Measurements from ENCODE around the gene CSRP2. TPM values are rescaled to one million over a fixed set of nuclear protein-coding genes. Genes with fewer than 3 reads are reported as not detected.

CSRP2 gene
- polyA plus RNA-seq, 1 donor from 2014 or later, result 67.2 TPM

DNA sequence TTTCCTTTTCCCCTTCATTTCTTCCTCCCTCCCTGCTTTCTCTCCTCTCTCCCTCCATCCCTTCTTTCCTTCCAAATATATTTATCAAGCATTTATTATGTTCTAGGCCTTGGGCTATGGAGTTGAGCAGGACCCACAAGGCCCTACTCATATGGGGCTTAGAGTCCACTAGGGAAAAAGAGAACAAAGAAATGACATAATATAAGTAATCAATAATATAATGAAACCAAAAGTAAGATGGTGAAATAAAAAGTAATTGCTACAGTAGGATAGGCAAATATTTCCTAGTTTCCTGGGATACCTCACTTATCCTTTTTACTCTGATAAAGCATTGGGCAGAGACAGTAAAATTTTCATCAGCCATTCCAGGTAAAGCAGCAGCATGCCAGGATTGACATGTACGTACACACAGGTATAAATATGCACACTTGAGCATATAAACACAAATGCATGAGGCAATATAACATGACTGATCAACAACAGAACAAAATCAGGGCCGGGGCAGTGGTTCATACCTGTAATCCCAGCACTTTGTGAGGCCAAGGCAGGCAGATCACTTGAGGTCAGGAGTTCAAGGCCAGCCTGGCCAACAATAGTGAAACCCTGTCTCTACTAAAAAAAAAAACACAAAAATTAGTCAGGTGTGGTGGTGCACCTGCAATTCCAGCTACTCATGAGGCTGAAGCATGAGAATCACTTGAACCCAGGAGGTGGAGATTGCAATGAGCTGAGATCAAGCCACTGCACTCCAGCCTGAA, 35.5 kb upstream of the CSRP2 start:
- Histone ChIP-seq H3K4me3 (ENCODE audit: low read length) (no peak overlapping the region), H3K36me3 (ENCODE audit: insufficient read depth, low read length) (no peaks in the 10 kb centered on the region), H3K79me2 (replicated peaks; ENCODE audit: insufficient read depth, low read length) (no peaks in the 10 kb centered on the region), H3K9me3 (ENCODE audit: low read length) (no peaks in the 10 kb centered on the region), H3K27me3 (ENCODE audit: insufficient read depth, low read depth, low read length) (no peaks in the 10 kb centered on the region), H2AFZ (ENCODE audit: low read depth, low read length) (no peak overlapping the region), H3K4me2 (ENCODE audit: low read length) (no peak overlapping the region), H3K9me2 (ENCODE audit: insufficient read depth, low read length) (no peaks in the 10 kb centered on the region), H3K27ac (ENCODE audit: low read length) (no peak overlapping the region), H4K20me1 (ENCODE audit: insufficient read depth) (no peaks in the 10 kb centered on the region), H3K9ac (ENCODE audit: low read length) (no peak overlapping the region), H3F3A (ENCODE audit: insufficient read depth, low read length, poor library complexity, severe bottlenecking) (no peaks in the 10 kb centered on the region)
- TF ChIP-seq SMC3 (conservative IDR thresholded peaks at IDR 0.05; ENCODE audit: poor library complexity) (no peak), REST (IDR thresholded peaks at IDR 0.05; ENCODE audit: borderline replicate concordance) (no peak), RAD21 (conservative IDR thresholded peaks at IDR 0.05) (no peak), EP300 (conservative IDR thresholded peaks at IDR 0.05; ENCODE audit: poor library complexity, severe bottlenecking) (no peak), POLR2AphosphoS5 (IDR thresholded peaks at IDR 0.05) (no peak), TAF1 (IDR thresholded peaks at IDR 0.05; ENCODE audit: low read depth) (no peak), MXI1 (conservative IDR thresholded peaks at IDR 0.05; ENCODE audit: poor library complexity, severe bottlenecking) (no peak), EZH2 (IDR thresholded peaks at IDR 0.05; ENCODE audit: borderline replicate concordance, insufficient read depth, low read length, poor library complexity, severe bottlenecking) (no peak)
- TF ChIP-seq, protein P1, sequence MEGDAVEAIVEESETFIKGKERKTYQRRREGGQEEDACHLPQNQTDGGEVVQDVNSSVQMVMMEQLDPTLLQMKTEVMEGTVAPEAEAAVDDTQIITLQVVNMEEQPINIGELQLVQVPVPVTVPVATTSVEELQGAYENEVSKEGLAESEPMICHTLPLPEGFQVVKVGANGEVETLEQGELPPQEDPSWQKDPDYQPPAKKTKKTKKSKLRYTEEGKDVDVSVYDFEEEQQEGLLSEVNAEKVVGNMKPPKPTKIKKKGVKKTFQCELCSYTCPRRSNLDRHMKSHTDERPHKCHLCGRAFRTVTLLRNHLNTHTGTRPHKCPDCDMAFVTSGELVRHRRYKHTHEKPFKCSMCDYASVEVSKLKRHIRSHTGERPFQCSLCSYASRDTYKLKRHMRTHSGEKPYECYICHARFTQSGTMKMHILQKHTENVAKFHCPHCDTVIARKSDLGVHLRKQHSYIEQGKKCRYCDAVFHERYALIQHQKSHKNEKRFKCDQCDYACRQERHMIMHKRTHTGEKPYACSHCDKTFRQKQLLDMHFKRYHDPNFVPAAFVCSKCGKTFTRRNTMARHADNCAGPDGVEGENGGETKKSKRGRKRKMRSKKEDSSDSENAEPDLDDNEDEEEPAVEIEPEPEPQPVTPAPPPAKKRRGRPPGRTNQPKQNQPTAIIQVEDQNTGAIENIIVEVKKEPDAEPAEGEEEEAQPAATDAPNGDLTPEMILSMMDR (IDR thresholded peaks at IDR 0.05; ENCODE audit: poor library complexity, severe bottlenecking), result no peak

- Histone ChIP-seq H3K9me2 (ENCODE audit: insufficient read depth, low read length) (no peaks in the 10 kb centered on the region), H3K36me3 (ENCODE audit: insufficient read depth, low read length) (no peaks in the 10 kb centered on the region), H3K4me2 (ENCODE audit: low read length) (no peak overlapping the region), H3K27ac (ENCODE audit: low read length) (no peak overlapping the region), H3K9ac (ENCODE audit: low read length) (no peak overlapping the region), H3K4me3 (ENCODE audit: low read length) (no peak overlapping the region), H3K27me3 (ENCODE audit: insufficient read depth, low read depth, low read length) (no peaks in the 10 kb centered on the region), H4K20me1 (ENCODE audit: insufficient read depth) (no peaks in the 10 kb centered on the region), H3F3A (ENCODE audit: insufficient read depth, low read length, poor library complexity, severe bottlenecking) (no peaks in the 10 kb centered on the region), H3K79me2 (replicated peaks; ENCODE audit: insufficient read depth, low read length) (no peaks in the 10 kb centered on the region), H3K9me3 (ENCODE audit: low read length) (no peaks in the 10 kb centered on the region), H2AFZ (ENCODE audit: low read depth, low read length) (no peak overlapping the region)
- TF ChIP-seq RAD21 (conservative IDR thresholded peaks at IDR 0.05) (no peak), REST (IDR thresholded peaks at IDR 0.05; ENCODE audit: borderline replicate concordance) (no peak), MXI1 (conservative IDR thresholded peaks at IDR 0.05; ENCODE audit: poor library complexity, severe bottlenecking) (no peak), TAF1 (IDR thresholded peaks at IDR 0.05; ENCODE audit: low read depth) (no peak), SMC3 (conservative IDR thresholded peaks at IDR 0.05; ENCODE audit: poor library complexity) (no peak), EZH2 (IDR thresholded peaks at IDR 0.05; ENCODE audit: borderline replicate concordance, insufficient read depth, low read length, poor library complexity, severe bottlenecking) (no peak), EP300 (conservative IDR thresholded peaks at IDR 0.05; ENCODE audit: poor library complexity, severe bottlenecking) (no peak), POLR2AphosphoS5 (IDR thresholded peaks at IDR 0.05) (no peak)
- TF ChIP-seq, protein P1 (IDR thresholded peaks at IDR 0.05; ENCODE audit: poor library complexity, severe bottlenecking), result no peak
These were observed 30.5 kb upstream of the CSRP2 start for GRCh38 chr12:76909290-76909689.
